ENCODE results near the gene PDLIM3.
"Not testable (repeated sequence)": the region's sequence is repeated elsewhere in the genome, so short reads cannot be mapped to it uniquely, and the experiment has no call there.

PDLIM3 gene

DNA sequence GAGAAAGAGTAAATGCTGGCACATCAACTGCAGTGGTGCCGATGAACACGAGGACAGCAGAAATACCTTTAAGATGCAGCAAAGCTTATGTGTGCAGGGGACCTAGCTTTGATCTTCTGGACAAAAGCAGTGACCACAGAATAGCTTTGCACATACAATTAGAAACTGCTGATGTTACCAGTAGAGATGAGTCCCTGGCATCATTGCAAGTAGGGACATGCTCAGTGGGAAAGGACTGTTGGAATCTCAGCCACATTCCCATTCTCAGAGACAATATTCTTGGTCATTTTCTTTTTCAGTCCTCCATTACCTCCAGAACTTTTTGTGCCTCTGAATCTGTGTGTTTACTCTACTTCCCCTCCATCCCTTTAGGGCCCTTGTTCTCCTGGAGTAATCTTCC lies 16.9 kb upstream of the PDLIM3 start:
- no peak for DNase-seq (ENCODE audit: low spot score)

DNA sequence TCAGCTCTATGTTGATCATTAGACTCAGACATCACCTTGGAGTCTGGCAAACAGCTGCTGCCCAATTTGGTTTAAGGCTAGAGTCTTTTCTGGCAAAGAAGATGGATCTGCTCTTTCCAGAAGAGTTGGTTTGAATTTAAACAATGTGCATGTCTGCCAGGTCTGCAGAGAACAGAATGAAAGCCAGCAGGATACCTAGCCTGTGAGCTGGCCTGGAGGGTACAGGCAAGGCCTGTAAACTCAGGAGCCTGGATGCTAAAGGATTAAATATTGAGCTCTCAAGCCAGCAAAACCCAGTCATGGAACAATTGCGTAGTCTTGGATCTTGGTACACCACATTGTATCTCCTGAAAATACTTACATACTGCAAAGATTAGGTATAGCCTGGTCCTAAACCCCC lies 15.6 kb upstream of the PDLIM3 start:
- DNase-seq (ENCODE audit: low spot score) = no peak

DNA sequence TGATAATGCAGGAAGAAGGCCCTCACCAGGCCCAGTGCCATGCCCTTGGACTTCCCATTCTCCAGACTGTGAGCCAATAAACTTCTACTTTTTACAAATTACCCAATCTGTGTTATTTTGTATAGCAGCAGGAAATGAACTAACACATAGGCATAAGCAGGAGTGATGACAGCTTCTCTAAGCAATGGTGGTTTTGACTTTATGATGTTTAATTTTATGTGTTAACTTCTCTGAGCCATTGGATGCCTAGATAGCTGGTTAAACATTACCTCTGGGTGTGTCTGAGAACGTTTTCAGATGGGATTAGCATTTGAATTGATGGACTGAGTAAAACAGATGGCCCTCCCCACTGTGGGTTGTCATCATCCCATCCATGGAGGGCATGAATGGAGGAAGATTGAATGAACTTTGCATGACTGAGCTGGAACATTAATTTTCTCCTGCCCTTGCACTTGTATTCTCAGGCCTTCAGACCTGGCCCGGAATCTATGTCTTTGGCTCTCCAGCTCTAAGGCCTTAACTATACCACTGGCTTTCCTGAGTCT lies 13.9 kb upstream of the PDLIM3 start:
- DNase-seq (ENCODE audit: low spot score) = no peak

DNA sequence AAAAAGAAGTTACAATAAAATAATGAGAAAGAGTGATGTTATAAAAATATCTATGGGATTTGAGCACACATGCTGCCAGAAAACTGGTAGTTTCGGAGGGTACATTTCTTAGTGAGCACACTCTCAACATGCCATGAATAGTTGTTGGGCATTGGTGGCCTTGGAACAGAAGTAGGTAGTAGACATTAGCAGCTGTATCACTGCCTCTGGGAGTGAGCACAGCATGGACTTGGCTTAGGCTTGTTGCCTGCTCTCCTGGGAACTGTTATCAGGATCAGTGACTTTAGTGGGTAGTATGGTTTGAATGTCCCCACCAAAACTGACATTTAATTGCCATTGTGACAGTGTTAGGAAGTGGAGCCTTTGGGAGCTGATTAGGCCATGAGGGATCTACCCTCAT lies 13.3 kb upstream of the PDLIM3 start:
- DNase-seq (ENCODE audit: low spot score) = no peak

DNA sequence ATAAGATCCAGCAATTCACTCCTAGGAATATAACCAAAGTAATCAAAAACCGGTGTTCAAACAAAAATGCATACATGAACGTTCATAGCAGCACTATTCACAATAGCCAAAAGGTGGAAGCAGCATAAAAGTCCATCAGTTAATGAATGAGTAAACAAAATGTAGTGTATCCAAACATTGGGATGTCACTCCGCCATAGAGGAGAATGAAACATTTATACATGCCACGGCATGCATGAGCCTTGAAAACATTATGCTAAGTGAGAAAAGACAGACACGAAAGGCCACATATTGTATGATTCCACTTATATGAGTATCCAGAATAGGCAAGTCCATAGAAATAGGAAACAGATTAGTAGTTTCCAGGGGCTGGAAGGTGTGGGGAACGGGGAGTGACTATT lies 11.0 kb upstream of the PDLIM3 start:
- DNase-seq (ENCODE audit: low spot score) = no peak

DNA sequence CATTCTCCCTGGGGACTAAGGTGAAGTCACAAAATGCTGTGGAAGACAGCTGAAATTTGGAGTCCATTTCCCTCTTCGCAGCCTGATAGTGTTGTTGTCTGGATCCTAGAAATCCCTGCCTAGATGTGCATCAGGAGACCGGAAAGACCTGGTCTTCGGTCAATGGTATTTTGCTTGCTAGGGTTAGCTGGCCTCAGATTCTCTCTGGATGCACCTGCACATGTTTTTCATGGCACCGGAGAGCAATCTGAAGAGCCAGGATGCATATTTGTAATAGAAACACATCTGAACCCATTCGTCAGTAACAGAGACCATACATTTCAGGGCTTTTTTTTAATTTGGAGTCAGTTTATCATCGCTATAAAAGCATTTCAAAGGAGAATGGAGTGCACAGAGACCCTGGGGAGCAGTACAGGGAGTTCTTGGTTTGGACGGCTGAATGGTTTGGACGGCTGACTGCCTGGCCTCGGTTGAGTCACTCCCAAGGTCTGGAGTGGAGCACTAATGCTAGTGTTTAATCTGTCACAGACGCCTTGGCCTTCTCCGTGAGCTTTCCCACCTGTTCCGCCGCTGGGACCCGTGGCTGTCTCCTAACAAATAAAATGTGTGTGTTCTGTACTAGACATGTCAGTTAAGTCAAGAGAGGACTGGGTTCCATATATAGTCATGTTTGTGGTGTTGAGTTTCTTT lies 7.5 kb upstream of the PDLIM3 start:
- DNase-seq (ENCODE audit: low spot score) = no peak

DNA sequence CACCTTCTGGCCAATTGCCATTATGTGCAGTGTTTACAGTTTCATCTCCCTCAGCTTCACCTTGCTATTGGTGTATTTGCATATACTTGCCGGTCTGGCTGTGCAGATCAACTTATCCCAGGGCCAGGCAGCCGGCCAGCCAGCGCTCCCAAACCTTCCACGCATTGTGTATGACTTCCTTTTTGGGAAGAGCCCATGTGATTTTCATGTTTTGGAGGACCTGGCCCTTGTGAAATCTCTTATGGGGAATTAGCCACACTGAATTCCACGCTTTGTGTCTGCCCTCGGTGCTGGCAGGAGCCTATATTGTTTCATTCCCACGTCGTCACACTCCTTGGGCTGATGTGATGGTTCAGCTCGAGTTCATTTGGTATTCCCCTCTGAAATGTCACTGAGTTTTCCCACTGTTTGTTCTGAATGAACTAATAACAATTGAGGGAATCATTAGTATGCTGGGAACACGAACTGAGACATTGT lies 6.0 kb upstream of the PDLIM3 start:
- no peak for DNase-seq (ENCODE audit: low spot score)

DNA sequence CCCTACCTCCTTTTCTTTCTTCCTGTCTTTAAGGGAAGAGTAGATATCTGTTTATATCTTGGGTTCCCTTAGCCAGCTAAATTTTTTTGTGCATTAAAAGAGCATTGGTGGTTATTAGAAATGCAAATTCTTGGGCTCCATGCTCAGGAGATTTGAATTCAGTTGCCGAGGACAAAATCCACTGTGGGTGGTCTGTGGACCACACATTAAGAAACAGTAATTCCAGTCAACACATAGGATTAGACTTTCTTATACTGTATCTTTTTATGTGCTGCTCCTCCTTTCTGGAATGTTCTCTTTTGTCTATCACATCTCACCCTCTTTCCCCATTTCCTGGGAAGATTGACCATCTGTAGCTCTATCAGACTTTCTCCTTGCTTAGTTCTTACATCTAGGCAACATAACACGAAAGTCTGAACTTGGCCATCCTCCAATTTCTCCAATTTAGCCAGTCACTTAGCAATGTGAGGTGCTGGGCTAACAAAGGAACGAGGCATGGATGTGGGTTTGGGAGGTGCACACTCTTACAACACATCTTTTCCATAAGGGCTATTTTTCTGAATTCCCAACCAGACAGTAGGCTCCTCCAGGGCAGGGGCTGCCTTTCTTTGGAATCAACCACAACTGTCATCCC lies 5.3 kb upstream of the PDLIM3 start:
- no peak for DNase-seq (ENCODE audit: low spot score)

DNA sequence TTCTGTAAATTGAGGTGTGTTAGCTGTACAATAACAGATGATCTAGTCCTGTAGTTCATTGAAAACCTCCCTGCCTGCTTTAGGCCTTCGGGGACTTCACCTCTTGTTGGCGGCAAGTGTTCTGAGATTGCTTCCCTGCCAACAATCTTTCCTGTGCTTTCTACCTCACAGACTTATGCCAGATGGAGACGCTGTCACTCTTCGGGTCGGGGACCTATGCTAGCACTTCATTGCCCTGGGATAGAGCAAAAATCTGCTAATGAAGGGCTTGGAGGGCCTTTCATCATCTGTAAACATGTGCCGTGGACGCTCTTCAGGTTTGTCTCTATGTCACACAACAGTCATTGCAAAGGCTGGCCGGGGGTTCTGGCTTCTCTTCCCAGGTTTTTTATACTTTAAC lies 4.7 kb upstream of the PDLIM3 start:
- no peak for DNase-seq (ENCODE audit: low spot score)

DNA sequence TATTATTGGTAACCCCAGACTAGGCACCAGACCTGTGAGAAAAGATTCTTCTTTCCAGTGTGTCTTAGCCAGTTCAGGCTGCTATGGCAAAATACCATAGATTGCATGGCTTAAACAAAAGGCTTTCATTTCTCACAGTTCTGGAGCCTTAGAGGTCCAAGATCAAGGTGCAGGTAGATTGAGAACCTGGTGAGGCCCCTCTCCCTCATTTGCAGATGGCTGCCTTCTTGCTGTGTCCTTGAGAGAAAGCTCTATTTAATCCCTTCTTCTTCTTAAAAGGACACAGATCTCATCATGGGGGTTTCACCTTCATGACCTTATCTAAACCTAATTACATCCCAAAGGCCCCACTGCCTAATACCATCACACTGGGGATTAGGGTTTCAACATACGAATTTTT lies 3.5 kb upstream of the PDLIM3 start:
- no peak for DNase-seq (ENCODE audit: low spot score)

DNA sequence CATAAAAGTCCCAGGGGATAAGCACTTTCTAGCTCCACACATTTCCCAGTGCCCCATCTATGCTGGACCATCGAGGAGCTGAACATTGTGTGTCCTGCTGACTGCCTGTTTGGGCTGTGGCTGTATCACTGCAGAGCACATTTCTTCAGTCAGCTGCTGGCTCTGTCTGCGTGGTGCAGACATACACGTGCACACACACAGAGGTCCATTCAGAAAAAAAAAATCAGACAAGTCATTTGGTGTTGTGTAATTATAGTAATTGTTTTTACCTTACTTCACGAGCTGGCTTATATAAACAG lies 1.1 kb upstream of the PDLIM3 start:
- DNase-seq (ENCODE audit: low spot score) = peak; percentile 30

DNA sequence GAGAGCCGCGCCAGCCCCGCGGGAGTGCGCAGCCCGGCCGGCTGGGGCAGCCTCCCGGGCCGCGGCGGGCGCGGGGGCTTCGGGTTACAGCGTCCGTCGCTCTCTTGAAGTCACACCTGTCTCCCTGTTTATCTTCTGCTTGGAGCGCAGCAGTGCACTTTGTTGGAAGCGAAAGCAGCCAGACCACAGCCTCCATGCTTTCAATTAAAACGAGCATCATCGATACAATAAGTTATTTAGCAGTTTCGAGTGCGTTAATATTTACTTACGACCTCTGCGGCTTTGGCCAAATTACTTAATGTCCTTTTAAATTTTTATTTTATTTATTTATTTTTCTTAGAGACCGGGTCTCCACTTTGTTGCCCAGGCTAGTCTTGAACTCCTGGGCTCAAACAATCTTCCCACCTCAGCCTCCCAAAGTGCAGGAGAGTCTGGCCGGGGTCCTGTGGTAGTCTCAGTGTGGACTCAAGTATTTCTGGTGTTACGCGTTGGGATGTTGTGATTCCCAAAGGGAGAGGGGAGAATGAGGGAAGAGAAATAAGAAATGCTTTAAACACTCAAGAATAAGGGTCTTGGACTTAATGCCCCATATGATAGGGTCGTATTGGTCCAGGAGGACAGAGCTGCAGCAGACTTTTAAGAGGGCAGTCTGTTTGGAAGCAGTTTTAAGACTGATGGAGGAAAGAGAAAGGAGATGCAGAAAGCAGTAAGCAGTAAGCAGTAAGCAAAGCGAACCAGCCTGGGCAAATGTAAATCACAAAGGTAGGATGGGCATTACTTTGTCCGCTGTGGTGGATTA lies 504 bp upstream of the PDLIM3 start:
- DNase-seq (ENCODE audit: low spot score) = no peak

DNA sequence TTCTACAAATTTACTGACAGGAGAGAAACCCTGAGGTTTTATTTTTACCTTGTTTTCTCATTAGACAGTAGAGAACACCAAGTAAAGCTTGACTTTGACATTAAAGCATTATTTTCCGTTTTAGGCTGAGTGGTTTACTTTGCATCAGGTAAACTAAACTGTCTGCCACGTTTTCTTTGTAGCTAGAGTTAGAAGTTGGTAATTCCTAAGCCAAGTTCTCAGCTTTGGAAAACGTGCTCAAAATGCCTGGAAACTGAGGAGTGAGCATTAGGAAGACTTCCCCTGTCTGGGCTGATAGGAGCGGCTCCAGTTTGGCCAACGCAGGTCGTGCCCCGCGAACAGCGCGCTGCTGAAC lies 819 bp downstream of the PDLIM3 start:
- DNase-seq (ENCODE audit: low spot score) = peak; percentile 20

DNA sequence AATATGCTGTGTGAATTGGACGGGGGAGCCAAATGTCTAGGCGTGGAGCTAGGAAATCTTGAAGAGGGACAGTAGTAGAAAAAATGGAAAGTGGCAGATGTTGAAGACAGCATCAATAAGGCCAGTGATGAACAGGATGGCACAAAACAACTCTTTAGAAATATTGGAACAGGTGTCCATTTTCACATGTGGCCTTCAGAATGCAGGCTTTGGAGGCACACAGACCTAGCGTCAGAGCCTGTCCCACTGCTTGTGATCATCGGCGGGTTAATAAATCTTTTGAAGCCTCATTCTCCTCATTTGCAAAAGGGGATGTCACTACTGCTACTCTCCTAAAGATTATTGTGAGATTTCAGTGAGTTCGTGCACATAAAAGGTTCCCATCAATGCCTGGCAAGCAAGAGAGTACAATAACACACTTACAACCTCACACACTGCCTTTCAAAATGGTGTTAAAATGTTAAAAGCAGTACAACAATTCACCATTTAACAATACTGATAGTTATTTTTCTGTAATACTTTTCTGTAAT lies 2.4 kb downstream of the PDLIM3 start:
- no peak for DNase-seq (ENCODE audit: low spot score)

DNA sequence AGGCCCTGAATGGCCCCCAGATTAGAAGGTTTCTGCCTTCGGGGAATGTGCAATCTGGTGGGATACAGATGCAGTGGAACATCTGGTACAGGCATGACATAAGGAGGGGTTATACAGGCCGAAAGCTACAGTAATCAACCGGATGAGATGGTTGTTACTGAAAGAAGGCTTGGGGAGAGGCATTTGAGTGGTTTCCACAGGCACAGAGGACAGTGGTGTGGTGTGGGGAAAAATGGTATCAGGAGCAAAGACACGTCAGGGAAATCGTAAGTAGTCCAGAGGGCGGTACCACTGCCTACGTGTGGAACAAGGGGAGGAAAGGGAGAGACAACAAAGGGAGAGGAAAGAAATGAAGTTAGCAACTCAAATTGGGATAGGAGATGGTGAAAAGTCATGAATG lies 3.0 kb downstream of the PDLIM3 start:
- no peak for DNase-seq (ENCODE audit: low spot score)

DNA sequence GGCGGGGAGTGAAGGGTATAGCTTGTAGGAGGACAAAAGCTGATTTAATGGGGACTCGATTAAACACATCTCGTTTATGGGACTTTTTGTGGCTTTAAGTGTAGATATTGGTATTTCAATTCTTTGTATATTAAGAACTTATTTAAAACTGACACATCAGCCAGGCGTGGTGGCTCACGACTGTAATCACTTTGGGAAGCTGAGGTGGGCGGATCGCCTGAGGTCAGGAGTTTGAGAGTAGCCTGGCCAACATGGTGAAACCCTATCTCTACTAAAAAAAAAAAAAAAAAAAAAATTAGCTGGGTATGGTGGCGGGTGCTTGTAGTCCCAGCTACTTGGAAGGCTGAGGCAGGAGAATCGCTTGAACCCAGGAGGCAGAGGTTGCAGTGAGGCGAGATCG lies 3.7 kb downstream of the PDLIM3 start:
- DNase-seq (ENCODE audit: low spot score) = not testable (repeated sequence)

DNA sequence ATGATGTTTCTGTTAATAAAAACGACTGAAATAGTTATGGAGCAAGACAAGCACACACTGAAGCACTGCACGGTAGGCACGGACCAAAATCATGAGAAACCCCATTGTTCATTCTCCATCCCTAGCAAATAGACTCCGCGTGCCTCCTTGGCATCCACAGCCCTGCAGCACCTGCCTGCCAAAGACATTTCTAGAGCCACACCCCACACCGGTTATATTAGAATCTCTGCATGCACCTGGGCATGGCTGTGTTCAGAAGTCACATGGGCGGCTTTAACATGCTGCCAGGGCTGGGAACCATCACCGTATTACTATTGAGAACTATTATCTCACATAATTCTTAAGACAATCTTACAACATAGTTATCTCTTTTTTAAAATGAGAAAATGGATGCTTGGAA lies 5.9 kb downstream of the PDLIM3 start:
- no peak for DNase-seq (ENCODE audit: low spot score)

DNA sequence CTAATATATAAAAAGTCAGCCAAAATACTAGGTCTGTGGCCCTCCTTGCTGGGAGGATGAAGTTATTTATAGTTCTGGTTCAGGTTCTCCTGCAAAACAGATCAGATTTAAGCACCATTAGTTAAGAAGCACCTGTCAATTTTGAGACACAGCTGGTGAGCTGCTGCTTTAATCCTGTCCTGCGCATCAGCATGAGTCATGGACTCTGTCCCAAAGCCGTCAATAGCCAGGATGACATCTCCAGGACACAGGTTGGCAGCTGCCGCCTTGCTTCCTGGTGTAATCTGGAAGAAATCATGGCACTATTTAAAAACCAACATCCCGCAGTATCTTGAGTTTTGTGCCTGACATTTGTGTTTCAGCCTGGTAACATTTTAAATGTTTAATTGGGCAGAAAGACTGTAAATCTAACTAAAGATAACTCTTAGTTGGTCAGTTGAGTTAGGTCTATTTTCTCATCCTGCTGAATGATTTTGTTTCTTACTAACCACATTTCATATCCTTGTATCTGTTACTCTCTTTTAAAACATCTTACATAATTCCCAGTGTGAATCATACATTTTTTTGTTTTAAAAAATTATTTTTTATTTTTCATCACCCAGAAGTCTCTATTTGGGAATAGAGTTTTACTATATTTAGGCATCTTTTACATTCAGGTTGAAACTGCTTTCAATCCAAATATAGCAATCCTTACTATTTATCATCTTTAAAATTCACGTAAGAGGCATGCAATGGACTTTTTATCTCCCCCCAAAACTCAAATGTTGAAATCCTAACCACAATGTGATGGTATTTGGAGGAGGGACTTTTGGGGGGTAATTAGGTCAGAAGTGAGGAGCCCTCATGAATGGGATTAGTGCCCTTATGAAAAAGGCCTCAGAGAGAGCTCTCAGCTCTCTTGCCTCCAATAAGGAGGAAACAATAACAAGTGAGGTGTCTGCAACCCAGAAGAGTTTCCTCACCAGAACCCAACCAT lies 10.1 kb downstream of the PDLIM3 start:
- DNase-seq (ENCODE audit: low spot score) = no peak

DNA sequence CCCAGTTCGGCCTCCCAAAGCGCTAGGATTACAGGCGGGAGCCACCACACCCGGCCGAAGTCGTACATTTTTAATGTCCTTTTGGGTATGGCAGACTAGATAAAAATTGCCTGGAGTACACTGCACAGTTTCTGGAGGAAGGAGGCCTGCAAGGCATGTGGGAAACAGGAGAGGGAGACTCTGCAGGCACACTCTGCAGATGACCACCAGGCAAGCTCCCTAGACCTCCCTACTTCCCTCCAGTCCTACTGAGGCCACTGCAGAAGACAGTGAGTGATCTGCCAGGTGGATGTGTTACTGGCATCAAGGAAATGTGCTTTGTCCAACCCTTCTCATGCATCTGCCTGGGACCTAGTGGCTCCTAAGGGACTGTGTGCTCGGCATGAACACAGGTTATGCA lies 11.4 kb downstream of the PDLIM3 start:
- DNase-seq (ENCODE audit: low spot score) = no peak

DNA sequence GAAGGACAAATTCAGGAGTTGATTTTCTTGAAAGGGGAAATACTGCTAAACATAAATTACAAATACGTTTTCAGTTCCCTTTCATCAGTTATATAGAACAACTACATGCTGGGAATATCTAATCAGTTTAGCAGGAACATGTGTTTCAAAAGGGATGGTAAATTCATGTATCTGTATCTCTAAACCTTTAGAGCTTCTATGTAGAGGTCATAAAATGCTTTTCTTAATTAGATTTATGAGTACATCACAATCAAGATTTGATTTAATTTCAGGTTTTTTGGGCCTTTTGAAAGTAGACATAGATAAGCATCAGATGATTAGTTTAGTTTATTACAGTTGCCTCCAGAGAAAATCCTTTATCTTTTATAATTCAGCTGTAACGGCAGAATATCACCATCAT lies 12.9 kb downstream of the PDLIM3 start:
- no peak for DNase-seq (ENCODE audit: low spot score)

DNA sequence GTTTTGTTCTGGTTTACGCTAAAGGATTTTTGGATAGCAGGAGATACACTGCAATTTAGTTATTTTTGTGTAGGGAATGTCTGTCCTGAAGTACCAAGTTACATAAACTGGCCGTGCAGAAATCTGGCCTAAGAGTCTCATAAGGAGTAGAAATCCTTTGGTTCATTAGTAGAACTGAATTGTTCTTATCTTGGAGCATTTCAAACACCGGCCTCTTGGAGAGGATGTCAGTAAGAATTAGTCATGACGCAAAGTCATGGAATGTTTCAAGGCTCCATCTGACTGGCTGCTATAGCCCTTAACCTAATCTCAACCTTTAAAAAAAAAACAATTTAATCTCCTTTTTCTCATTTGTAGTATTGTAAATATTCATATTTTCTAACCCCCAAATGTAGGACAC lies 15.2 kb downstream of the PDLIM3 start:
- no peak for DNase-seq (ENCODE audit: low spot score)

DNA sequence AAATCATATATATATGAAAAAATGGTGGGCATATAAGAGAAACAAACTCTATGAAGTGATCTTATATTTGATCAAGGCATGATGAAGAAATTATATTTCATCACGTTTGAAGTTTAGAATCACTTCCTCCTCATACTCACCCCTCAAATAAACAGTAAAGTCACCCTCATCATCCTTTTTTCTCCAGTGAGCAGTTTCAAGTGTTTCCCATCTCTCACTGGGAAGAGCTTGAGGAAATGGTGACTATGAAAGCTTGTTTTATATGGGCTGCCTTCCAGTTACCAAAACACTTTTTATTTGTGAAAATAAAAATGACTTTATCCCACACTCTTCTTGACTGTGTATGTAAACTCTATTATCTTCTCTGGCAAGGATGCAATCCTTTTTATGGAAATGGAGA lies 16.8 kb downstream of the PDLIM3 start:
- DNase-seq (ENCODE audit: low spot score) = no peak
